HL-60 (cell line): Measurements from ENCODE around the gene PTPRD.

Experiments used
- POLR2AphosphoS5 ChIP-seq: IDR thresholded peaks from 2 replicates; pipeline ENCODE4 v1.6.1; 2012; ENCODE audit warnings: low read depth
- TF ChIP-seq, protein P1 (sequence below): IDR thresholded peaks from one replicate; pipeline ENCODE4 v1.5.1; 2011; ENCODE audit warnings: low read length, control low read depth, inconsistent platforms; ENCODE audit not compliant: insufficient read depth

GRCh38 chr9:10026443-10026984 lies 586.3 kb downstream of the PTPRD start:
- TF ChIP-seq, protein P1, sequence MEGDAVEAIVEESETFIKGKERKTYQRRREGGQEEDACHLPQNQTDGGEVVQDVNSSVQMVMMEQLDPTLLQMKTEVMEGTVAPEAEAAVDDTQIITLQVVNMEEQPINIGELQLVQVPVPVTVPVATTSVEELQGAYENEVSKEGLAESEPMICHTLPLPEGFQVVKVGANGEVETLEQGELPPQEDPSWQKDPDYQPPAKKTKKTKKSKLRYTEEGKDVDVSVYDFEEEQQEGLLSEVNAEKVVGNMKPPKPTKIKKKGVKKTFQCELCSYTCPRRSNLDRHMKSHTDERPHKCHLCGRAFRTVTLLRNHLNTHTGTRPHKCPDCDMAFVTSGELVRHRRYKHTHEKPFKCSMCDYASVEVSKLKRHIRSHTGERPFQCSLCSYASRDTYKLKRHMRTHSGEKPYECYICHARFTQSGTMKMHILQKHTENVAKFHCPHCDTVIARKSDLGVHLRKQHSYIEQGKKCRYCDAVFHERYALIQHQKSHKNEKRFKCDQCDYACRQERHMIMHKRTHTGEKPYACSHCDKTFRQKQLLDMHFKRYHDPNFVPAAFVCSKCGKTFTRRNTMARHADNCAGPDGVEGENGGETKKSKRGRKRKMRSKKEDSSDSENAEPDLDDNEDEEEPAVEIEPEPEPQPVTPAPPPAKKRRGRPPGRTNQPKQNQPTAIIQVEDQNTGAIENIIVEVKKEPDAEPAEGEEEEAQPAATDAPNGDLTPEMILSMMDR = no peak
- no peak for TF ChIP-seq POLR2AphosphoS5
